ENCODE measurements around the gene MIB2.

MIB2 gene

GRCh38 chr1:1602304-1602967 lies 12.9 kb upstream of the MIB2 start:
- no peak overlapping the region for H3K4me3 ChIP-seq (replicated peaks; ENCODE audit: insufficient read depth, low read length)
- H3K27ac ChIP-seq (replicated peaks), result no peak overlapping the region
- TF ChIP-seq CTCF (IDR thresholded peaks at IDR 0.05; ENCODE audit: insufficient read depth, low read length), result no peak
- no peak for TF ChIP-seq REST (IDR thresholded peaks at IDR 0.05; ENCODE audit: insufficient replicate concordance, low read depth)
- no peak for TF ChIP-seq SPI1 (IDR thresholded peaks at IDR 0.05; ENCODE audit: borderline replicate concordance, low read depth)
- TF ChIP-seq POLR2AphosphoS5 (IDR thresholded peaks at IDR 0.05; ENCODE audit: low read depth), result no peak
- TF ChIP-seq GABPA (IDR thresholded peaks at IDR 0.05; ENCODE audit: low read depth), result no peak
- DNase-seq (ENCODE audit: low read depth in 1 of 2, low spot score in 1 of 2), result no peak
- H3K27me3 ChIP-seq (ENCODE audit: insufficient read depth, poor library complexity, severe bottlenecking), result no peaks in the 10 kb centered on the region

GRCh38 chr1:1602968-1603506 lies 12.3 kb upstream of the MIB2 start:
- Histone ChIP-seq H3K27me3 (ENCODE audit: insufficient read depth, poor library complexity, severe bottlenecking) (no peaks in the 10 kb centered on the region), H3K4me3 (replicated peaks; ENCODE audit: insufficient read depth, low read length) (no peak overlapping the region), H3K27ac (replicated peaks) (no peak overlapping the region)
- TF ChIP-seq CTCF (IDR thresholded peaks at IDR 0.05; ENCODE audit: insufficient read depth, low read length), result no peak
- no peak for TF ChIP-seq SPI1 (IDR thresholded peaks at IDR 0.05; ENCODE audit: borderline replicate concordance, low read depth)
- no peak for TF ChIP-seq GABPA (IDR thresholded peaks at IDR 0.05; ENCODE audit: low read depth)
- no peak for TF ChIP-seq REST (IDR thresholded peaks at IDR 0.05; ENCODE audit: insufficient replicate concordance, low read depth)
- no peak for TF ChIP-seq POLR2AphosphoS5 (IDR thresholded peaks at IDR 0.05; ENCODE audit: low read depth)
- no peak for DNase-seq (ENCODE audit: low read depth in 1 of 2, low spot score in 1 of 2)

- DNase-seq (ENCODE audit: low read depth in 1 of 2, low spot score in 1 of 2), result no peak
- Histone ChIP-seq H3K27me3 (ENCODE audit: insufficient read depth, poor library complexity, severe bottlenecking) (no peaks in the 10 kb centered on the region), H3K27ac (replicated peaks) (no peak overlapping the region), H3K4me3 (replicated peaks; ENCODE audit: insufficient read depth, low read length) (no peak overlapping the region)
- TF ChIP-seq GABPA (IDR thresholded peaks at IDR 0.05; ENCODE audit: low read depth), result no peak
- no peak for TF ChIP-seq CTCF (IDR thresholded peaks at IDR 0.05; ENCODE audit: insufficient read depth, low read length)
- no peak for TF ChIP-seq POLR2AphosphoS5 (IDR thresholded peaks at IDR 0.05; ENCODE audit: low read depth)
These were observed 11.5 kb upstream of the MIB2 start for GRCh38 chr1:1603671-1604373.

Data from HL-60 (cell line).